ENCODE measurements around the gene ACIN1. TPM values are rescaled to one million over a fixed set of nuclear protein-coding genes. Genes with fewer than 3 reads are reported as not detected.
A peak's percentile ranks its signal among the peaks of the same experiment; 100 is the strongest.

The ACIN1 gene
- polyA plus RNA-seq, 1 donor (not counting 4 experiments of a cell fraction or from before 2014, with no cell fraction given), result 104 TPM

GRCh38 chr14:23008831-23009230 lies 86.1 kb downstream of the ACIN1 start:
- Histone ChIP-seq H3K79me2 (ENCODE audit: control insufficient read depth, insufficient read depth, low read length) (no peaks in the 10 kb centered on the region), H3K9ac (ENCODE audit: control insufficient read depth, extremely low read depth, insufficient read depth, low read length) (no peak overlapping the region), H3K9me3 (ENCODE audit: control insufficient read depth, low read depth, low read length) (no peaks in the 10 kb centered on the region), H3K4me3 (ENCODE audit: control insufficient read depth in 2 of 3, extremely low read depth in 1 of 3, insufficient read depth in 2 of 3, low read depth in 1 of 3, low read length in 3 of 3) (peak overlapping the region in 1 of 3 experiments; percentile 64), H3K27ac (ENCODE audit: control insufficient read depth, insufficient read depth, low read length) (no peak overlapping the region), H4K20me1 (ENCODE audit: control insufficient read depth, extremely low read depth, insufficient read depth, low read length) (no peaks in the 10 kb centered on the region), H3K36me3 (ENCODE audit: control insufficient read depth in 2 of 2, extremely low read depth in 1 of 2, insufficient read depth in 2 of 2, low read length in 2 of 2) (no peaks in the 10 kb centered on the region), H3K27me3 (ENCODE audit: control insufficient read depth, extremely low read depth, insufficient read depth, low read length) (no peaks in the 10 kb centered on the region), H2AFZ (ENCODE audit: control insufficient read depth, low read length) (peak overlapping the region; percentile 24), H3K4me1 (ENCODE audit: control insufficient read depth, extremely low read depth, insufficient read depth, low read length) (peaks cover 27% of the 10 kb centered on the region), H3K9me1 (ENCODE audit: control insufficient read depth, extremely low read depth, insufficient read depth, low read length) (no peaks in the 10 kb centered on the region), H3K4me2 (ENCODE audit: control insufficient read depth, extremely low read depth, insufficient read depth, low read depth, low read length) (peak overlapping the region; percentile 84)
- no peak for DNase-seq (ENCODE audit: low read depth, low spot score)
- dilution Hi-C loops (cut with MboI; ENCODE audit: extremely low pct_ligation_motif_present, low sequenced_read_pairs), result no loop called here
- no peak for FAIRE-seq
- TF ChIP-seq, protein P1, sequence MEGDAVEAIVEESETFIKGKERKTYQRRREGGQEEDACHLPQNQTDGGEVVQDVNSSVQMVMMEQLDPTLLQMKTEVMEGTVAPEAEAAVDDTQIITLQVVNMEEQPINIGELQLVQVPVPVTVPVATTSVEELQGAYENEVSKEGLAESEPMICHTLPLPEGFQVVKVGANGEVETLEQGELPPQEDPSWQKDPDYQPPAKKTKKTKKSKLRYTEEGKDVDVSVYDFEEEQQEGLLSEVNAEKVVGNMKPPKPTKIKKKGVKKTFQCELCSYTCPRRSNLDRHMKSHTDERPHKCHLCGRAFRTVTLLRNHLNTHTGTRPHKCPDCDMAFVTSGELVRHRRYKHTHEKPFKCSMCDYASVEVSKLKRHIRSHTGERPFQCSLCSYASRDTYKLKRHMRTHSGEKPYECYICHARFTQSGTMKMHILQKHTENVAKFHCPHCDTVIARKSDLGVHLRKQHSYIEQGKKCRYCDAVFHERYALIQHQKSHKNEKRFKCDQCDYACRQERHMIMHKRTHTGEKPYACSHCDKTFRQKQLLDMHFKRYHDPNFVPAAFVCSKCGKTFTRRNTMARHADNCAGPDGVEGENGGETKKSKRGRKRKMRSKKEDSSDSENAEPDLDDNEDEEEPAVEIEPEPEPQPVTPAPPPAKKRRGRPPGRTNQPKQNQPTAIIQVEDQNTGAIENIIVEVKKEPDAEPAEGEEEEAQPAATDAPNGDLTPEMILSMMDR (optimal IDR thresholded peaks at IDR 0.05 in 1 of 3, IDR thresholded peaks at IDR 0.05 in 1 of 3, conservative IDR thresholded peaks at IDR 0.05 in 1 of 3; ENCODE audit: extremely low read depth in 1 of 3, insufficient read depth in 2 of 3, low read length in 3 of 3), result no peak
- TF ChIP-seq EZH2 (IDR thresholded peaks at IDR 0.05; ENCODE audit: low read length), result no peak

Other genes with a start within 250 kb of the ACIN1 start
- 36.7 to 79.4 TPM (median 62.5 TPM) in 3 replicates for gene LRP10, start 223.4 kb downstream of the ACIN1 start, polyA plus RNA-seq
- gene REM2, start 211.9 kb downstream of the ACIN1 start, polyA plus RNA-seq, result 0.04 to 0.06 TPM (median 0.05 TPM) in 3 replicates
- gene RBM23, start 176.0 kb downstream of the ACIN1 start, polyA plus RNA-seq, result 36.9 to 73.8 TPM (median 50.8 TPM) in 3 replicates
- gene PRMT5, start 165.8 kb downstream of the ACIN1 start, polyA plus RNA-seq, result 241 to 271 TPM (median 266 TPM) in 3 replicates
- gene HAUS4, start 138.0 kb downstream of the ACIN1 start, polyA plus RNA-seq, result 16.6 to 25.5 TPM (median 23.6 TPM) in 3 replicates
- gene AJUBA, start 112.6 kb downstream of the ACIN1 start, polyA plus RNA-seq, result 128 to 206 TPM (median 157 TPM) in 3 replicates
- gene C14orf93, start 85.0 kb downstream of the ACIN1 start, polyA plus RNA-seq, result 6.4 to 8.5 TPM (median 7.7 TPM) in 3 replicates
- gene PSMB5, start 60.2 kb downstream of the ACIN1 start, polyA plus RNA-seq, result 285 to 349 TPM (median 292 TPM) in 3 replicates
- gene PSMB11, start 52.9 kb downstream of the ACIN1 start, polyA plus RNA-seq, result not detected in 3 replicates
- gene CDH24, start 37.6 kb downstream of the ACIN1 start, polyA plus RNA-seq, result 3.5 to 5.8 TPM (median 3.9 TPM) in 3 replicates
- 73.7 to 117 TPM (median 101 TPM) in 3 replicates for gene C14orf119, start 369 bp upstream of the ACIN1 start, polyA plus RNA-seq
- not detected in 3 replicates for gene CIROP, start 9.9 kb upstream of the ACIN1 start, polyA plus RNA-seq
- gene CEBPE, start 24.1 kb upstream of the ACIN1 start, polyA plus RNA-seq, result not detected in 3 replicates
- 28.4 to 32.8 TPM (median 29.1 TPM) in 3 replicates for gene SLC7A8, start 88.5 kb upstream of the ACIN1 start, polyA plus RNA-seq
- not detected in 3 replicates for gene RNF212B, start 142.8 kb upstream of the ACIN1 start, polyA plus RNA-seq
- gene HOMEZ, start 191.0 kb upstream of the ACIN1 start, polyA plus RNA-seq, result 31.9 to 39.1 TPM (median 34.1 TPM) in 3 replicates
- 1.6 to 2.5 TPM (median 1.9 TPM) in 3 replicates for gene PPP1R3E, start 207.7 kb upstream of the ACIN1 start, polyA plus RNA-seq
- gene BCL2L2, start 211.7 kb upstream of the ACIN1 start, polyA plus RNA-seq, result 24.0 to 45.7 TPM (median 33.9 TPM) in 3 replicates
- 168 to 185 TPM (median 173 TPM) in 3 replicates for gene PABPN1, start 226.3 kb upstream of the ACIN1 start, polyA plus RNA-seq

All from keratinocyte (primary cell).